Measurements from ENCODE around the gene R3HDM2.
A peak's percentile ranks its signal among the peaks of the same experiment; 100 is the strongest.
"Not testable (repeated sequence)": the region's sequence is repeated elsewhere in the genome, so short reads cannot be mapped to it uniquely, and the experiment has no call there.

Gene R3HDM2

DNA sequence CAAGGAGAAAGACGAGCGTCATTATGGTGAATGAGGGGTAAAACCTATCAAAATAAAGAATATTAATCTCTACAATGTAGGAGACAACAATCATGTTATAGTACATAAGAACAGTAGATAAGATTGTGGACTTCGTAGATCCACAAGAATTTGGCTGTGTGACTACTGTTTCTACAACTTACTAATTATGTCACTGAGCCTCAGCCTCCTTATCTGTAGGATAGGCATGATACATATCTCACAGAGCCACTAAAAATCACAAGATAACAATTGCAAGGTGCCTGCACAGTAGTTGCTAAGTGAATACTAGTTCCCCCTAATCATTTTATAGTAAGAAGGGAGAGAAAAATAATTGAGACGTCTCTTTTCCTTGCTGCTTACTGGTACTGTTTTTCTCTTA, 101.6 kb downstream of the R3HDM2 start:
- DNase-seq (ENCODE audit: low read depth) = no peak

DNA sequence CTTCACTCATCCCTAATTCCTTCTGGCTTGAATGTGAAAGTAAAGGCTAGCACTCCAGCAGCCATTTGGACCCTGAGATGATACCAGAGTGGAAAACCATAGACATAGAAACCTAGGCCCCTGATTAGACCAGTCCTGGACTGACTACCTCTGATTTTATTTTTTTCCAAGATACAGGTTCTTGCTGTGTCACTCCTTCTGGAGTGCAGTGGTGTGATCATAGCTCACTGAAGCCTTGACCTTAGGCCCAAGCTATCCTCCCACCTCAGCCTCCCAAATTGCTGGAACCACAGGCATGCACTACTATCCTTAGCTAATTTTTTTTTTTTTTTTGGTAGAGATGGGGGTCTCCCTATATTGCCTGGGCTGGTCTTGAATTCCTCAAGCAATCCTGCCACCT, 105.4 kb downstream of the R3HDM2 start:
- no peak for DNase-seq (ENCODE audit: low read depth)

DNA sequence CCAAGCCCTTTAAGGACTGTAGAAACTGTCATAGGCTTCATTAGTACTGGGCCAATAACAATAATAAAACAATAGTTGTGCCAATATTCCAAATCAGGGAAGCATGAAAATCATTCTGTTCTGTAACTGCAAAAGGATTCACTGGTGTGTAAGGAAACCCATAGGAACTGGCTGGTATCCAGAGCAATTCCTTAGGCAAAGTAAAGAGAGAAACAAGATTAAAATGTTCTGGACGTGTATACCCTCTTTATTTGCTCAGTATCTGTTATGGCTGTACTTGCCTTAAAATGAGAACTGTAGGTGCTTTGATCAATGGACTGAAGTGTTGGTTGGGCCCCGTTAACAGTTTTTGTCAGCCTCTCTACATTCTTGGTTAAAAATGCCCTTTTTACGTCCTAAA, 107.4 kb downstream of the R3HDM2 start:
- DNase-seq (ENCODE audit: low read depth) = no peak

DNA sequence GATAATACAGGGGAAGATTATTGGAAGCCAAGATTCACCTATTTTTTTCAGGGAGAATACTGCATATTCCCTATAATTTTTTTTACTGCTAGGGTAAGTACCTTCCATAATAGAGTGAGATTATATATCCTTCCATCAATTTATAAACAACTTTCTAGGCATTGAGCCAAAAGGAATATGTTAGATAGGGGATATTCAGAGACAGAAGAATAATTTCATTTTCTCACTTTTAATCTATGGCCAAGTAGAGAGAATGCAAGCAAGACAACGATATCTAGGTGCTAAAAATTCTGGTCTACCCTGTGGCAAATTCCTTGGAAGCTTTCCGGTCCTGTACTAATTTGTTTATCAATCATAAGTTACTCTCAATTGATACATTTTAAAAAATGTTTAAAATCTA, 110.2 kb downstream of the R3HDM2 start:
- no peak for DNase-seq (ENCODE audit: low read depth)

DNA sequence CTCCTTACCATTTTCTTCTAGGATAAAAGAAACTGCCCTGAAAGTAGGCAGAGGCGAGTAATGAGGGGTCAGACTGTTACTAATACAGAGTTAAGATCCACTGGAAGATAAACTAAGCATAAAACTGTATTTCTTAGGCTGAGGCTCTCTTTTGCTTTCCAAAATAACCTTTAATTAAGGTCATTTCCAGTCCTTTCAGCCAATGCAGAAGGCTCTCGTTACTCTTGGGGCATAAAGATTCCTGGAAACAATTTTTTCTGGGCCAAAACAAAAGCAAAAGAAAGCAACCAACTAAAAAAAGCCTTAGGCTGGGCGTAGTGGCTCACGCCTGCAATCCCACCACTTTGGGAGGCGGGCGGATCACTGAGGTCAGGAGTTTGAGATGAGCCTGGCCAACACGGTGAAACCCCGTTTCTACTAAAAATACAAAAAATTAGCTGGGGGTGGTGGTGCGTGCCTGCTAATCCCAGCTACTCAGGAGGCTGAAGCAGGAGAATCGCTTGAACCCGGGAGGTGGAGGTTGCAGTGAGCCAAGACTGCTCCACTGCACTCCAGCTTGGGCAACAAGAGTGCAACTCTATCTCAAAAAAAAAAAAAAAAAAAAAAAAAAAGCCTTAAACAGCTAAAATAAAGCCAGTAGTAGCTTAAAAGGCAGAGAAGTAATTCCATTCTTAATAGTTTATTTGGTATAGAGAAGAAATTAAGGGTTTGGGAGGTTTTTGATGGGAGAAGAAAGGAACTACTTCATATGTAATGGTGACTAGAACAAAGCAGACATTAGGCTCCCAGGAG, 111.0 kb downstream of the R3HDM2 start:
- no peak for DNase-seq (ENCODE audit: low read depth)

DNA sequence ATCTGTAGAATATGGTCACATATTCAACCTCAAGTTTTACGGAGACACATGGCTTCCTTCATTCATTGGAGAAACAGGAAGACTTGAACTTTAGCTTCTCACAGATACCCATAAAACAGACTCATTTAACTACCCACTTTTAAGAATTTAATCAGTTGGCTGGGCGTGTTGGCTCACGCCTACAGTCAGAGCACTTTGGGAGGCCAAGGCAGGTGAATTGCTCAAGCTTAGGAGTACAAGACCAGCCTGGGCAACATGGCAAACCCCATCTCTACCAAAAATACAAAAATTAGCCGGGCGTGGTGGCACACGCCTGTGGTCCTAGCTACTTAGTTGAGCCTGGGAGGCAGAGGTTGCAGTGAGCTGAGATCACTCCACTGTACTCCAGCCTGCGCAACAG, 115.2 kb downstream of the R3HDM2 start:
- DNase-seq (ENCODE audit: low read depth) = no peak

DNA sequence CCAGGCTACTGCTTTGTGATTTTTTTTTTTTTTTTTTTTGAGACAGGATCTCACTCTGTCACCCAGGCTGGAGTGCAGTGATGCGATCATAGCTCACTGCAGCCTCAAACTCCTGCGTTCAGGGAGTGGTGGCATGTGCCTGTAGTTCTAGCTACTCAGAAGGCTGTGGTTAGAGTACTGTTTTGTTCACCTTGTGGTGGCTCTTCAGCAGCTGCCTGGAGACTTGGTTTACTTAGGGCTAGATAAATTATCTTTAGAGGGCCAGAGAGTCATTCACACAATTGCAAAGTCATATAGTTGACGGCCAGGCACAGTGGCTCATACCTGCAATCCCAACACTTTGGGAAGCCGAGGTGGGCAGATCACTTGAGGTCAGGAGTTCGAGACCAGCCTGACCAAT, 118.6 kb downstream of the R3HDM2 start:
- not testable (repeated sequence) for DNase-seq (ENCODE audit: low read depth)

DNA sequence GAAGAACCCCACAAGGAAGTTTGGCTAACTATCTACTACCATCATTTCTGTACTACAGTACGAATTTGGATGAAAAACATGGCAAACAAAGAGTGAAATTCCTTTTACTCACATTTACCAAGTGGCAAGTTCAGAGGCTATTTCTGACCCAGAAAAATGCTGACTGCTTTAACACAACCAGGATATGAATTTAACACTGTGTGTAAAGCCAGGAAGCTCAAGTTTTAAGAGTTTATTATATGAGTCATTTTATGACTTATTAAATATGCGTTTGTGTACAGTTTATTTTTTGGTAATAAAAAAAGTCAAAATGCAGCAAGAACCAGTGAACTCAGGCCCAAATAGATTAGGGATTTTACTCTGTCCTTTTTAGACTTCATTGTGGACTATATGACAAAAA, 121.4 kb downstream of the R3HDM2 start:
- DNase-seq (ENCODE audit: low read depth) = no peak

DNA sequence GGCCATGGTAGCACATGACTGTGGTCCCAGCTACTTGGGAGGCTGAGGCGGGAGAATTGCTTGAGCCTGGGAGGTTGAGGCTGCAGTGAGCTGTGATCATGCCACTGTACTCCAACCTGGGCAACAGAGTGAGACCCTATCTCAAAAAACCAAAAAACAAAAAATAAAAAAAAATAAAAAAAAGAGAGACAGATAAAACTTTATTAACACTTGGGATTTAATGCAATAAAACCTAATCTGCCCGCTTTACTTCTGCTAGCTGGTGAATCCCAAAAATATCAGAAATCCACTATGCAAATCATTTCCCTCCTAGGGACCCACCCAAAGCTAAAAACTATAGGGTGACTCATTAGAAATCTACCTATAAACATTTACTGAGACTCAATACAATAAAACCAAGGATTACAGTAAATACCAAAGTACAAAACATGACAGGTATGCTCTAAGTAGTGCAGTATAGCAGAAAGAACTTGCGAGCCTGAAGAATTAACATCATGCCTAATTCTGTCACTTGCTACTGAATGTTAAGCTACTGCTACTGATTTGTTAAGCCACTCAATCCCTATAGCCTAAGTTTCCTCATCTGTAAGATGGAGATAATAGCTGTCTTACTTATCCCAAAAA, 129.8 kb downstream of the R3HDM2 start:
- DNase-seq (ENCODE audit: low read depth) = no peak

DNA sequence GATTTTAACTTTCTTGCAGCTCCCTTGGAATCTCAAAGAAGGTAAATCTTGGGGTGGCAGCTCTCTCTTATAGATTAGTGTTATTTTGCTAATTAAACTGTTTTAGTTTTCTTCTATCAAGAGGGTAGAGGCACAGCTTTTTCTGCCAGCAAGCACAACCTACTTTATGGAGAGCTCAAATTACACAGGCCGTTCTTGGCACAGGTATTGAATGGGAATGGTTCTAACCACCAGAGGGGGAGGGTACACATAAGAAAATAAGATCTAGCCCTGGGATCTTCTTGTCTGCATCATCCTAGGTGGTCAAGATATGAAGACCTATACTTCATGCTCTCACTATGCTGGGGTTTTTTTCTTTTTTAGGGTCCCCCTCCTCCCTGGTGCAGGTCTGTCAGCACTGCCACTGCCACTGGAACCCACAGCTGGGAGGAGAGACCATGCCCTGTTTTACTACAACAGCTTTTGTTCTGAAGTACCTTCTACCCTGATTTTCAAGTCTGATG, 131.3 kb downstream of the R3HDM2 start:
- DNase-seq (ENCODE audit: low read depth) = no peak

DNA sequence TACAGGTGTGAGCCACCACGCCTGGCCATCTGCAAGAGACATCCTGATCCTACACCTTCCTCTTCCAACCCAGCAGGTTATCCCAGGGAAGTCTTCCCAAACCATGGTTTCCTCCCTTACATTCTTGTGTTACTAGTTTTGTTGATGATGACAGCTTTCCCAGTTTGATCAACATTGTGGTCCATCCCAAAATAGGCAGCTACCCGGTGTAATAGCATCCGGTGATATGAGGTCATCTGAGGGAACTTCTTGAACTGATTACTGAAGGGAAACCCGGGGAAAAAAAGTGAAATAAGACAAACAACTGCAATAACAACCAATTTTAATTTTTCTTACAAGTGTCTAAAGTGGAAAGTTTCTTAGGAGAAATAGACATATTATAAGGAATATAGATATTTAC, 134.6 kb downstream of the R3HDM2 start:
- DNase-seq (ENCODE audit: low read depth) = no peak

DNA sequence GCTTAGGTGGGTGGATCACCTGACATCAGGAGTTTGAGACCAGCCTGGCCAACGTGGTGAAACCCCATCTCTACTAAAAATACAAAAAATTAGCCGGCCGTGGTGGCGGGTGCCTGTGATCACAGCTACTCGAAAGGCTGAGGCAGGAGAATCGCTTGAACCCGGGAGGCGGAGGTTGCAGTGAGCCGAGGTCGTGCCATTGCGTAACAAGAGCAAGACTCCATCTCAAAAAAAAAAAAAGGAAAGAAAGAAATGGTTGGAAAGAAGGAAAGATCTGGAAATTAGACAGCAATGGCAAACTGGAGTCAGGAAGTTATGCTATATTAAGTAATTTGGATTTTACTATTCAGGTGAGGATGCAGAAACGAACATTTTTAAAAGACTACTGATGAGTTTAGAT, 148.8 kb downstream of the R3HDM2 start:
- not testable (repeated sequence) for DNase-seq (ENCODE audit: low read depth)

DNA sequence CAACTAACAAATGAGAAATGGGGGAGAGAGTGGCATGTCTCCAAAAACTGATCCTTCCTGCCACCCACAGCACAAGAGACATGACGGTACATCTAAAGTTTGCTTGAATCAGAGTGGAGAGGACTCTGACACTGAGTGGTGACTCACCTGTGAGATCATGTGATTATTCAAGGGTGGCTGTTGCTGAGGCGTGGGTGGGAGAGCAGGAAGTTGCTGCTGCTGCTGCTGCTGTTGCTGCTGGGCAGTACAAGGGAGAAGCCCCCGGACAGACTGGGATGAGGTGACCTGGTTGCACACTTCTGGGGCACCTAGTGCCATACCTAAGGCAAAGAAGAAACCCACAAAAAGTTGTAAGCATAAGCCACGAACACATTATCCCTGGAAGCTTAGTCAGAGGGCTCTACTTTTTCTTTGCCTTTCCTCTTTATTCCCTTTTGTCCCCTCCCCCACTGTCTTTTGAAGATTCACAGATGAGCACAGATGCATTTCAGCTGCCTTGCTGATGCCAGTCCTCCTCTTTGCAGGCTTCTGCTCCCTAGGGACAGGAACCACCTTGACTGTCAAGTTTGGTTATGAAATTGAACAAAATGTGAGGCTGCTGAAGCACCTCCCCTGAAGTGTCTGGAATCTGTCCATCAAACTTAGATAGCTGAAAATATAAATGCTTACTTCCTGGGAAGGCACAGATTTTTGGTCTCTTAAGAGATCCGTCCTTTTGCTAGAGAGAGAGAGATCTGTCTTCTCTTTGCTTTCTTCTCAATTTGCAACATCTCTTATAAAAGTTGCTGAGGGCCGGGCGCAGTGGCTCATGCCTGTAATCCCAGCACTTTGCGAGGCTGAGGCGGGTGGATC, 150.4 kb downstream of the R3HDM2 start:
- peak; percentile 27 for DNase-seq (ENCODE audit: low read depth)

DNA sequence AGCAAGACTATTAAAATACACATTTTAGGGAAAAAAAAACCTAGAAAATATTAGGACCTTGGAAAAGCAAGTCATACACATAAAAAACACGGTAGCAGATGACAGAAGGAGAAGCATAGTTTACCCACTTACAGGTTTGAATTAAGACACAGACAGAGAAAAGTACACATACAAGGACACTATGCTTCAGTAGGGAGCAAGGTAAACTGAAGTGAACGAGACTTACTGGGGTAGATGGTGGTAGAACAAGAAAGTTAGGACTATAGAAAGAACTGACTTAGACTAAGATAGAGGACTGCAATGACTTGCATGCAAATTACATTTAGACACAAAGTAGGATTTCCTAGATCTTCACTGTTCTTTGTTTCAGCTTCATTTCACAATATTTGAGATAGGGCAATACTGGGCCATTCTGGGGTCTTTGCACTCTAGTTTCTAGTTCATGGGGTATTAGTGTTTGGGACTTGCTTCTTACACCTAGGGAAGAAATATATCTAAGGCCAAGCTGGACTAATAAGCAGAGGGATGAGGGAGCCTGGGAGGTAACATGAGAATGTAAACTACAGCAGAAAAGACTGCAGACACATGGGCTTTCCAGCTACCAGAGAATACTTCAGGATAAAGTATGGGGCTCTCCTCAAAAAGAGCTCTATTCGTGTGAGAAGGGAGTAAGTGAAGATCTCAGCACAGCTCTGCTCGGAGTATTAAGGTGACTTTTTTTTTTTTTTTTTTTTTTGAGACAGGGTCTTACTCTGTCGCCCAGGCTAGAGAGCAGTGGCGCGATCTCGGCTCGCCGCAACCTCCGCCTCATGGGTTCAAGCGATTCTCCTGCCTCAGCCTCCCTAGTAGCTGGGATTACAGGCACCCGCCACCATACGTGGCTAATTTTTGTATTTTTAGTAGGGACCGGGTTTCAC, 152.1 kb downstream of the R3HDM2 start:
- no peak for DNase-seq (ENCODE audit: low read depth)

DNA sequence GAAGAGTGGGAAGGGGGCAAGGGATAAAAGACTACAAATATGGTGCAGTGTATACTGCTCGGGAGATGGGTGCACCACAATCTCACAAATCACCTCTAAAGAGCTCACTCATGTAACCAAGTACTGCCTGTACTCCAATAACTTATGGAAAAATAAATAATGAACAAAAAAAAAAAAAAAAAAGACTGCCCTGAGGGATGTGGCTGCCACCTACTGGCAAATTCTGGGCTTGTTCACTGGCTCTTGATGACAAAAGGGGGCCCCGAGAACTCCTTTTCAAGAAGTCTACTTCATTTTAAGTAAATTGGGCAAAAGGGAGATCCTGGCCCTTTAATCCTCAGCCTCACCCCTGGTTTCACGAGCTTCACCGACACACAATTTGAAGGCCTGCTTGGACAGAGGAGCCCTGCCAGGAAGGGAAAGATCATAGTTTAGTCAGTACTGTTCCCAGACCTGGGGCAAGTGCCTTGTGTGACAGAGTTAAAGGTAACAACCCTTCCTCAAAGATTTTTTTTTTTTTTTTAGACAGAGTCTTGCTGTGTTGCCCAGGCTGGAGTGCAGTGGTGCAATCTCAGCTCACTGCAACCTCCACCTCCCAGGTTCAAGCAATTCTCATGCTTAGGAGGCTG, 153.8 kb downstream of the R3HDM2 start:
- DNase-seq (ENCODE audit: low read depth) = no peak

DNA sequence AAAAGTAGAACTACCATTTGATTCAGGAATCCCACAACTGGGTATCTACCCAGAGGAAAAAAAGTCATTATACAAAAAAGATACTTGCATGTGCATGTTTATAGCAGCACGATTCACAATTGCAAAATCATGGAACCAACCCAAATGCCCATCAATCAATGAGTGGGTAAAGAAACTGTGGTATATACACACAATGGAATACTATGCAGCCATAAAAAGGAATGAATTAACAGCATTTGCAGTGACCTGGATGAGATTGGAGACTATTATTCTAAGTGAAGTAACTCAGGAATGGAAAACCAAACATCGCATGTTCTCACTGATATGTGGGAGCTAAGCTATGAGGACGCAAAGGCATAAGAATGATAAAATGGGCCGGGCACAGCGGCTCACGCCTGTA, 154.6 kb downstream of the R3HDM2 start:
- DNase-seq (ENCODE audit: low read depth) = not testable (repeated sequence)

DNA sequence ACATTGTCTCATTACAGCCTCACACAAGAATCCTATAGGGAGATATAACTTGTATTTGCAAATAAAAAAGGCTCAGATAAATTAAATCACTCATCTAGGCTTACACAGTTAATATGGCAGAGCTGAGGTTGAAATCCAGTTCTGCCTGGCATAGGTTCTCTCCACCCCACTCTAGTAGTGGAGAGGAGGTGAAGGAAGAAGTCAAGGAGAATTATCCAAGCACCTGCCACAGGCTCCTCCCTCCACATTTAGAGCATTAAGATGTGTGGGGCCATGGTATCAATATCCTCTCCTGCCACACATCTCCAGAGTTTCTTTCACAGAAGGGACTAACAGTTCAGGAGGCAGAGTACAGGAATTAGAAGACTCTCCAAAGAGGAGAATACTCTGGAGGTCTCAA, 157.3 kb downstream of the R3HDM2 start:
- DNase-seq (ENCODE audit: low read depth) = no peak

DNA sequence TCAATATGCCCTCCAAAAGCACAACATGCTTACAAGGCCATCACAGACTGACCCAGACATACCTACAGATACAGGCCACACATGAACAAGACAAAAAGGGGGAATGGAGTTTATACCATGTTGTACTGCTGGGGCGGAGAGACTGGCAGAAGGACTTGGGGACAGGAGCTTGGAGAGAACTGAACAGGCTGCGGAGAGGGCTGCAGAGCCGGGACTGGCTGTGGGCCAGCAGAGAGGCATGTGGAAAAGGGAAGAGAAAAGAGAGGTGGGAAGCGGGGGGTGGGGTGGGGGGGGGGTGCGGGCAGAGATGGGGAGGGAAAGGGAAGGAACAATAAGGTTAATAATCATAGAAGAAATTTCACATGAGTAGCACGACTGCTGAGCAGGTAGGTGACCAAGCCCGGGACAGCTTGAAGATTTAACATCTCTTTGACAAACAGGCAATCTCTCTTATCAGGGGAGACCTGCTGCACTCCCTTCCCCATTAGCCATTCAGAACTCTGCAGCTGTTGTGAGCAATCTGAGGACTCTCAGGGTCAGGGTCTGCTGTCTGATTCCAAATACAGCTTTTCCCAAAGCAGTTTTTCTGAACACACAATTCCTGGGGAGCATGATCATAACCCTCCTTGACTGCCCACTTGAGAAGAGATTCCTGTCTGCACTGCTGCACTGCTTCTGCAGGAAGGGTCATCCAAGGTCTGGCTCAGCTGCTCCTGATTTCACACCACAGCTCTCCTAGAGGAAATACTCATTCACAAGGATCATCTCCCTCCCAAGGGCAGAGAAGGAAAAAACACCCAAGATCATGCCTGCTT, 158.3 kb downstream of the R3HDM2 start:
- DNase-seq (ENCODE audit: low read depth) = no peak

DNA sequence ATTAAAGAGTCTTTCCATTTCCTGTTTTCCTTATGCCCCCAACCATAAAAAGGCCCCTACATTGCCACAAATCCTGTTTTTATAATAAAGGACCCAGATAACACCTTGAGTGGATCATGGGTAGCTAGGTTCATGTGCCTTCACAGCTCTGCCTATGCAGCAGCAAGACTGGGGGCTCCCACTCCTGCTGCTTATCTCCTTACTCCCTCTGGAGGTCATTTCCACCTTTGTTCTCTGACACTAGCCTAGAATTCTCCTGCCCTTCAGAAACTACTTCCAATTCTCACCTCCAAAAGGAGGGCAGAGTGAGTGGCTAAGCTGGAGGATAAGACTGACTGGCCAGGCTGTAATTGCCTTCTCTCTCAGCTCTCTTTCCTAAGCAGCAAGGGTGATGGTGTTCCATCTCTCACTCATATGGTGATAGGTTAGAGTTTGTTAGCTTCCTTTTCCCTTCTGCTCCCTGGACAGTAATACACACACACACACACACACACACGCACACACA, 159.8 kb downstream of the R3HDM2 start:
- no peak for DNase-seq (ENCODE audit: low read depth)

DNA sequence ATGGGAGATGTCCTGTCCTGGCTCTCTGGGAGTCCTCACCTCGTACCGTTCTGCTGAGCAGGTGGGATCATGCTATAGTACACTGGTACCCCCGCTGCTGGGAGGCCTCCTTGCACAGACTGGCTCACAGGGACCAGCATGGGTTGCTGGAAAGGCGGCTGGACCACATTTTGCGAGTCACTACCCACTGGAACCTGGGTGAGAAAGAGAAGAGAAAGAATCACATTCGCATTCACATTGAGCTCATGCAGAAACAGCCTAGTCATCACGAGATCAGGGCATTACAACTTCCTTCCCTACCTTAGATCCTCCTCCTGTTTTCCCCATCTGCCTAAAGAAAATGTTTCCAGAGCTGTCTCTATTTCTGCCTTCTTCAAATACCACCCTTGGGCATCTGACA, 162.6 kb downstream of the R3HDM2 start:
- DNase-seq (ENCODE audit: low read depth) = no peak

All from stimulated activated CD8-positive, alpha-beta memory T cell treated with anti-CD3 and anti-CD28 coated beads, Interleukin-15, amount 100 ng/mL, for 24 hours (primary cell).